Vagina (tissue), 2 donors: Measurements from ENCODE around the gene ZCCHC7.

Source experiments
- CTCF ChIP-seq, 3 experiments: fragments of 450-650 bp in 2 of 3; fragments of 200-600 bp in 1 of 3; sonication (generic) in 1 of 3; IDR thresholded peaks; one replicate each; pipeline ENCODE4 v1.5.1; 2017 to 2019; ENCODE audit warnings: antibody characterized with exemption in 3 of 3, mild to moderate bottlenecking in 2 of 3, moderate library complexity in 2 of 3
- POLR2A ChIP-seq, 2 donors: fragments of 450-650 bp; IDR thresholded peaks; one replicate each; pipeline ENCODE4 v1.6.1; 2017; ENCODE audit warnings: antibody characterized with exemption in 2 of 2, mild to moderate bottlenecking in 2 of 2, moderate library complexity in 2 of 2

- TF ChIP-seq CTCF (IDR thresholded peaks at IDR 0.05) (no peak), POLR2A (IDR thresholded peaks at IDR 0.05) (no peak)
These were observed 89.3 kb downstream of the ZCCHC7 start for GRCh38 chr9:37209431-37210386.
